K562 (cell line): ENCODE measurements around the gene CNGA1. TPM values are rescaled to one million over a fixed set of nuclear protein-coding genes. Genes with fewer than 3 reads are reported as not detected.
A peak's percentile ranks its signal among the peaks of the same experiment; 100 is the strongest.

Experiments
- ATAC-seq: fragments of 200-7000 bp; cut with Tn5 transposase; 3 replicates; pipeline ENCODE4 v1.9.1; 2020; ENCODE audit warnings: moderate library complexity
- BruUV-seq: library from RNA; stranded (reverse); fragments of 400-500 nt; replicated peaks from 2 replicates; lab custom pipeline; 2021; lab: Mats Ljungman, UMichigan
- CTCF ChIA-PET: fragments of 300-600 bp; formaldehyde crosslinking; extraction: SDS; loops from one replicate; lab custom pipeline; 2021; ENCODE audit warnings: low intra/inter-chr PET ratio; lab: Yijun Ruan, JAX
- POLR2A ChIA-PET: fragments of 300-600, 350-650 bp; sonication (Branson Sonifier 250); formaldehyde crosslinking; extraction: SDS; loops from one replicate; lab custom pipeline; 2021; ENCODE audit warnings: antibody characterized with exemption, inconsistent platforms; lab: Yijun Ruan, JAX
- DNase-seq, 4 experiments: peaks; one replicate each; pipeline versions ENCODE4 v3.0.0 to v3.0.0-alpha.2; 2011 to 2018; ENCODE audit warnings: low spot score in 3 of 4, mixed read lengths in 3 of 4; ENCODE audit errors: extremely low read depth in 1 of 4
- FAIRE-seq: peaks from 2 replicates; lab custom pipeline; 2011; peaks lifted over from hg19 to GRCh38; lab: Jason Lieb, UNC
- H2AFZ ChIP-seq: 2 replicates; pipeline ENCODE4 v1.6.0; 2011; ENCODE audit warnings: low read depth, low read length, control low read depth, inconsistent platforms
- H3K27ac ChIP-seq: fragments of 200-600 bp; 3 replicates; pipeline ENCODE4 v1.8.0; 2011; ENCODE audit warnings: low read depth, mild to moderate bottlenecking, control low read depth, inconsistent platforms, low read length, moderate library complexity, mixed read lengths; ENCODE audit errors: extremely low read depth
- H3K27me3 ChIP-seq, 2 experiments: fragments of 300-600 bp in 1 of 2; 2 replicates in 1 of 2; 3 replicates in 1 of 2; pipeline versions ENCODE4 v1.6.0 to v1.8.0; 2011; ENCODE audit warnings: inconsistent platforms in 2 of 2, low read length in 2 of 2, mild to moderate bottlenecking in 1 of 2, mixed read lengths in 1 of 2, moderate library complexity in 1 of 2; ENCODE audit not compliant: control insufficient read depth in 2 of 2, insufficient read depth in 2 of 2
- H3K36me3 ChIP-seq: fragments of 300-600 bp; 3 replicates; pipeline ENCODE4 v1.8.0; 2011; ENCODE audit warnings: mild to moderate bottlenecking, low read length, inconsistent platforms; ENCODE audit not compliant: control insufficient read depth, insufficient read depth
- H3K4me1 ChIP-seq, 2 experiments: fragments of 200-600 bp in 1 of 2; replicated peaks in 1 of 2; 2 replicates in 1 of 2; 3 replicates in 1 of 2; pipeline versions ENCODE4 v1.5.1 to v1.8.0; 2011; ENCODE audit warnings: inconsistent platforms in 2 of 2, low read length in 2 of 2, mild to moderate bottlenecking in 1 of 2, mixed read lengths in 1 of 2, moderate library complexity in 1 of 2; ENCODE audit not compliant: control insufficient read depth in 2 of 2, insufficient read depth in 2 of 2
- H3K4me2 ChIP-seq: 2 replicates; pipeline ENCODE4 v1.6.1; 2011; ENCODE audit warnings: low read length, control low read depth, inconsistent platforms, mixed read lengths; ENCODE audit not compliant: insufficient read depth
- H3K4me3 ChIP-seq: fragments of 200-600 bp; sonication (generic), shearing (Covaris generic); 2 replicates; pipeline ENCODE4 v1.5.1; 2016; ENCODE audit warnings: control low read depth, inconsistent platforms
- H3K79me2 ChIP-seq: fragments of 200-600 bp; 3 replicates; pipeline ENCODE4 v1.8.0; 2011; ENCODE audit warnings: low read length, inconsistent platforms; ENCODE audit not compliant: control insufficient read depth, insufficient read depth
- H3K9ac ChIP-seq, 2 experiments: 2 replicates each; pipeline versions ENCODE4 v1.6.0 to v1.6.1; 2011; ENCODE audit warnings: low read depth in 2 of 2, low read length in 2 of 2, control low read depth in 1 of 2, inconsistent platforms in 1 of 2, mild to moderate bottlenecking in 1 of 2, mixed read lengths in 1 of 2; ENCODE audit not compliant: insufficient read depth in 1 of 2
- H3K9me1 ChIP-seq: one replicate; pipeline ENCODE4 v1.6.0; 2011; ENCODE audit warnings: inconsistent platforms, mild to moderate bottlenecking, low read length, moderate library complexity; ENCODE audit not compliant: control insufficient read depth, insufficient read depth
- H3K9me3 ChIP-seq: replicated peaks from 2 replicates; pipeline ENCODE4 v1.5.1; 2011; ENCODE audit warnings: low read depth, low read length, inconsistent platforms; ENCODE audit not compliant: control insufficient read depth, insufficient read depth
- H4K20me1 ChIP-seq: replicated peaks from 2 replicates; pipeline ENCODE4 v1.6.1; 2011; ENCODE audit warnings: low read length, inconsistent platforms, mixed read lengths; ENCODE audit not compliant: control insufficient read depth, insufficient read depth
- CBX5 ChIP-seq: IDR thresholded peaks from 2 replicates; pipeline ENCODE4 v1.6.1; 2014; ENCODE audit warnings: low read depth, borderline replicate concordance
- CXXC5 ChIP-seq: fragments of 250-450 bp; sonication (Bioruptor Pico); IDR thresholded peaks from 2 replicates; pipeline ENCODE4 v1.8.0; 2022; ENCODE audit warnings: inconsistent platforms, mild to moderate bottlenecking, moderate library complexity
- ETV5 ChIP-seq: sonication (generic); formaldehyde crosslinking; IDR thresholded peaks from 2 replicates; pipeline ENCODE4 v1.4.0; 2020; ENCODE audit warnings: low read depth, mild to moderate bottlenecking, missing genetic modification reagents
- FOXK2 ChIP-seq, 2 experiments: fragments of 450-650 bp; IDR thresholded peaks in 1 of 2; conservative IDR thresholded peaks in 1 of 2; 2 replicates each; pipeline ENCODE4 v1.6.1; 2016; ENCODE audit warnings: low read depth in 2 of 2, mild to moderate bottlenecking in 1 of 2
- FOXP4 ChIP-seq: sonication (generic); formaldehyde crosslinking; IDR thresholded peaks from 2 replicates; pipeline ENCODE4 v1.8.0; 2022; ENCODE audit warnings: mild to moderate bottlenecking, missing genetic modification reagents, borderline replicate concordance
- GTF2F1 ChIP-seq: IDR thresholded peaks from 2 replicates; pipeline ENCODE4 v1.6.1; 2011; ENCODE audit warnings: low read depth, low read length, improper control_type of control experiment
- HNRNPLL ChIP-seq: fragments of 200-400 bp; formaldehyde crosslinking; IDR thresholded peaks from 2 replicates; pipeline ENCODE4 v1.6.1; 2017; ENCODE audit warnings: low read length, low read depth, mild to moderate bottlenecking; ENCODE audit not compliant: poor library complexity, severe bottlenecking
- PTBP1 ChIP-seq: fragments of 200-400 bp; formaldehyde crosslinking; IDR thresholded peaks from 2 replicates; pipeline ENCODE4 v1.6.1; 2017; ENCODE audit warnings: low read depth, low read length
- RB1 ChIP-seq: fragments of 450-650 bp; IDR thresholded peaks from 2 replicates; pipeline ENCODE4 v1.6.1; 2017; ENCODE audit warnings: low read depth, mild to moderate bottlenecking
- RCOR1 ChIP-seq, 2 experiments: IDR thresholded peaks; 2 replicates each; pipeline ENCODE4 v1.6.1; 2012; ENCODE audit warnings: low read depth in 2 of 2, low read length in 2 of 2, borderline replicate concordance in 1 of 2, improper control_type of control experiment in 1 of 2
- ZEB2 ChIP-seq: fragments of 450-650 bp; IDR thresholded peaks from 2 replicates; pipeline ENCODE4 v1.6.1; 2016
- WGBS: fragments of 100-300 bp; shearing (Covaris generic); methylation state at CpG from one replicate; pipeline ENCODE4 v1.1.6; 2016; ENCODE audit warnings: low coverage, mixed read lengths; ENCODE audit not compliant: insufficient coverage; ENCODE audit errors: missing lambda C conversion rate; 5-methylcytosine and 5-hydroxymethylcytosine counted together
- in situ Hi-C: fragments of 300-500 bp; cut with MboI; formaldehyde crosslinking; loops from 4 replicates; pipeline ENCODE4 v1.15.0; 2018; ENCODE audit warnings: inconsistent platforms, mixed read lengths
- intact Hi-C: fragments of 100-400 bp; cut with micrococcal nuclease; formaldehyde crosslinking; loops from 2 replicates; pipeline ENCODE4 v1.14.2; 2022
- polyA plus RNA-seq, 8 experiments: library from polyadenylated mRNA; depleted of rRNA in 4 of 8; stranded (reverse) in 5 of 8; unstranded in 3 of 8; fragments of >200 nt; fragmentation: Nextera tagmentation in 2 of 8; fragmentation: Illumina TruSeq in 1 of 8; extraction: Ambion mirVana in 2 of 8; extraction: Trizol in 1 of 8; gene quantifications; 2 replicates each; pipeline versions ENCODE4 v1.2.1 to v1.2.3, GENCODE V29; 2011 to 2014; ENCODE audit warnings: inconsistent platforms in 1 of 8, missing spikeins in 1 of 8
- total RNA-seq, 7 experiments: library from RNA; depleted of rRNA in 6 of 7; stranded (reverse); fragments of >200 nt in 6 of 7; fragmentation: Illumina TruSeq in 2 of 7; extraction: Trizol in 2 of 7; gene quantifications; 2 replicates each; pipeline versions ENCODE4 v1.2.1 to v1.2.3, GENCODE V29; 2011 to 2021; ENCODE audit warnings: low replicate concordance in 1 of 7
- TF ChIP-seq, protein P1 (sequence below), 3 experiments: IDR thresholded peaks in 2 of 3; conservative IDR thresholded peaks in 1 of 3; 2 replicates each; pipeline ENCODE4 v1.5.1; 2011 to 2012; ENCODE audit warnings: low read length in 3 of 3, mild to moderate bottlenecking in 3 of 3, control low read depth in 2 of 3, improper control_type of control experiment in 1 of 3, inconsistent platforms in 1 of 3, low read depth in 1 of 3, mixed read lengths in 1 of 3, moderate library complexity in 1 of 3; ENCODE audit not compliant: insufficient read depth in 2 of 3
- TF ChIP-seq, protein P2 (sequence below), 2 experiments: fragments of 450-650 bp; IDR thresholded peaks; 2 replicates each; pipeline ENCODE4 v1.6.1; 2016

The CNGA1 gene
- total and polyA plus RNA-seq, 9 of the 15 experiments (the other 6 are each of a cell fraction or from before 2014, with no cell fraction given), result 0.03 to 0.29 (median 0.04) TPM; not detected in 5

DNA sequence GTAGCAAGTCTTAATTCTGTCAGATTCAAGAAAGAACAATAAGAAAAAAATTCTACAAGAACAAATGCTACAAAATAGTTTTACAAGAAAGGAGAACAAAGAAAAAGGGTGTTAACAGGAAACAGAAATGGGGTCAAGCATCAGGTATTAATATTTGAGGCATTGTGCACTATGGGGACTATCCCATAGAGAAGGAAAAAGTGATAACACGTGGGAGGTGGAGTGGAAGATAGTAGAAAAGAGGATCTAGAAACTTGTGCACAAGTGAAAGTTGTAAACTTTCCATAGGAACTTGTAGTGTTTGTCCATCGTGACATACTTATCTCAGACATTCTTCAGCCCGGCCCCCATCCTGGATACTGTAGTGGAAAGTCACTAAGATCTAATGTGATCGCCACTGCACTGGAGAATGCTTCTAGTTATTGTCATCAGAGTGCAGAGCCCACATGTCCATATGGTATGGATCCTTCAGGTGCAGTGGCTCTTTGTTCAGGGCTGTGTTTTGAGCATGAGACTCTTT is 86.7 kb downstream of the CNGA1 start (continued):
- no peak for TF ChIP-seq PTBP1
- TF ChIP-seq GTF2F1, result no peak
- TF ChIP-seq, all 486 proteins: peak for 0

DNA sequence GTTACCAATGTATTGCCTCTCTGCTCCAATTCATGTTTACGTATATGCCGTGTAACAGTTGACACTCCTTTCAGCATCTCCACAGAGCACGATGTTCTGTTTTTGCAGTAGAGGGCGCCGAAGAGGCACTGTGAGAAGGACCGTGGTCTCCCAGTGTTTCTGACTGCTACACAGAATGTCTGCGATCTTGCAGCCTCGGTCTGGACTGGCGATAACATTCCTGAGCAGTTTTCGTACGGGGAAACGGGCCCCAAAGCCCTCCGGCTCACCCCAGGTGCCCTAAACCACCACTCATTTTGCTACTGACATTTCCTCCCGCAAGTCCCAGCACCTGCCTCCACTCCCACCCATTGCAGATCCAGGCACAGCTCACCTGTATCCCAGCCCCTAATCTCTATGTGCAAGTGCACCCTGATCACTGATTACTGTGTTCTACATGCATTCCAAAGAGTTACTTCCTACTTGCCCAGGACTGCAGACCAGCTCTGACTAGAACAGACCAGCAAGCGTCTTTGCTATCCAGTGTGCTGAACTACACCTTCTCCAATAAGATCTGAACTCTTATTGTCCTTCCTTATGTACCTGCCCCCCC is 89.7 kb downstream of the CNGA1 start:
- Histone ChIP-seq H3K9me1 (no peaks in the 10 kb centered on the region), H3K9me3 (no peaks in the 10 kb centered on the region), H2AFZ (peak overlapping the region; percentile 30; the same call in 1 of the 2 replicates), H3K27ac (no peak overlapping the region), H3K4me2 (peak overlapping the region; percentile 61), H3K27me3 (no peaks in the 10 kb centered on the region; a peak in 3 of 5 replicates), H3K36me3 (no peaks in the 10 kb centered on the region), H4K20me1 (no peaks in the 10 kb centered on the region), H3K4me1 (no peaks in the 10 kb centered on the region; a peak in 1 of 5 replicates), H3K9ac (peak overlapping the region in 1 of 2 experiments; percentile 80; a peak in 1 of 4 replicates), H3K4me3 (no peak overlapping the region), H3K79me2 (no peaks in the 10 kb centered on the region)
- 2% methylated on average over 15 of the region's 15 CpGs for WGBS
- ATAC-seq (peak; percentile 100), FAIRE-seq (peak; percentile 89), DNase-seq (peak; percentile 26 to 76 (median 48))
- intact Hi-C loops, result loop anchor here (5.0 kb wide), 1 partner anchor 161 kb away; no protein-coding TSS in a partner anchor
- CTCF ChIA-PET, result interaction anchor here (1.0 kb wide), 1 partner anchor 9 kb away, joined by 4 read pairs; no protein-coding TSS in a partner anchor
- BruUV-seq, result no TSS peak
- in situ Hi-C loops, result loop anchor here (10.0 kb wide), 1 partner anchor 222 kb away; no protein-coding TSS in a partner anchor
- POLR2A ChIA-PET, result no interaction called here
- 0 out of 2 replicates have a peak, but pooled peaks have one; percentile 29 for TF ChIP-seq RB1
- TF ChIP-seq CXXC5, result 0 out of 2 replicates have a peak, but pooled peaks have one; percentile 12
- 0 out of 4 replicates have a peak, but pooled peaks of 1 of the 2 experiments have one; percentile 23 for TF ChIP-seq RCOR1 (IDR thresholded peaks at IDR 0.05; ENCODE audit: borderline replicate concordance in 1 of 2, low read depth in 2 of 2, low read length in 2 of 2)
- TF ChIP-seq, protein P1, sequence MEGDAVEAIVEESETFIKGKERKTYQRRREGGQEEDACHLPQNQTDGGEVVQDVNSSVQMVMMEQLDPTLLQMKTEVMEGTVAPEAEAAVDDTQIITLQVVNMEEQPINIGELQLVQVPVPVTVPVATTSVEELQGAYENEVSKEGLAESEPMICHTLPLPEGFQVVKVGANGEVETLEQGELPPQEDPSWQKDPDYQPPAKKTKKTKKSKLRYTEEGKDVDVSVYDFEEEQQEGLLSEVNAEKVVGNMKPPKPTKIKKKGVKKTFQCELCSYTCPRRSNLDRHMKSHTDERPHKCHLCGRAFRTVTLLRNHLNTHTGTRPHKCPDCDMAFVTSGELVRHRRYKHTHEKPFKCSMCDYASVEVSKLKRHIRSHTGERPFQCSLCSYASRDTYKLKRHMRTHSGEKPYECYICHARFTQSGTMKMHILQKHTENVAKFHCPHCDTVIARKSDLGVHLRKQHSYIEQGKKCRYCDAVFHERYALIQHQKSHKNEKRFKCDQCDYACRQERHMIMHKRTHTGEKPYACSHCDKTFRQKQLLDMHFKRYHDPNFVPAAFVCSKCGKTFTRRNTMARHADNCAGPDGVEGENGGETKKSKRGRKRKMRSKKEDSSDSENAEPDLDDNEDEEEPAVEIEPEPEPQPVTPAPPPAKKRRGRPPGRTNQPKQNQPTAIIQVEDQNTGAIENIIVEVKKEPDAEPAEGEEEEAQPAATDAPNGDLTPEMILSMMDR (IDR thresholded peaks at IDR 0.05 in 2 of 3, conservative IDR thresholded peaks at IDR 0.05 in 1 of 3; ENCODE audit: insufficient read depth in 2 of 3, low read depth in 1 of 3, low read length in 3 of 3), result peak; percentile 73 to 82 (median 74)
- no peak for TF ChIP-seq FOXP4 (CRISPR knock-in tag)
- TF ChIP-seq, protein P2, sequence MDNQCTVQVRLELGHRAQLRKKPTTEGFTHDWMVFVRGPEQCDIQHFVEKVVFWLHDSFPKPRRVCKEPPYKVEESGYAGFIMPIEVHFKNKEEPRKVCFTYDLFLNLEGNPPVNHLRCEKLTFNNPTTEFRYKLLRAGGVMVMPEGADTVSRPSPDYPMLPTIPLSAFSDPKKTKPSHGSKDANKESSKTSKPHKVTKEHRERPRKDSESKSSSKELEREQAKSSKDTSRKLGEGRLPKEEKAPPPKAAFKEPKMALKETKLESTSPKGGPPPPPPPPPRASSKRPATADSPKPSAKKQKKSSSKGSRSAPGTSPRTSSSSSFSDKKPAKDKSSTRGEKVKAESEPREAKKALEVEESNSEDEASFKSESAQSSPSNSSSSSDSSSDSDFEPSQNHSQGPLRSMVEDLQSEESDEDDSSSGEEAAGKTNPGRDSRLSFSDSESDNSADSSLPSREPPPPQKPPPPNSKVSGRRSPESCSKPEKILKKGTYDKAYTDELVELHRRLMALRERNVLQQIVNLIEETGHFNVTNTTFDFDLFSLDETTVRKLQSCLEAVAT (IDR thresholded peaks at IDR 0.05), result peak in 1 of 2 experiments; percentile 53; a peak in 1 of 4 replicates
- TF ChIP-seq ETV5 (CRISPR knock-in tag), result no peak
- TF ChIP-seq CBX5, result no peak
- peak; percentile 65 to 78; a peak in 3 of 4 replicates for TF ChIP-seq FOXK2 (conservative IDR thresholded peaks at IDR 0.05 in 1 of 2, IDR thresholded peaks at IDR 0.05 in 1 of 2; ENCODE audit: low read depth in 2 of 2)
- TF ChIP-seq HNRNPLL, result peak; percentile 24
- peak; percentile 58; the same call in 1 of the 2 replicates for TF ChIP-seq ZEB2
